NCI-H2171 treated with DMSO at 0.1 percent for 48 hours (cell line): ENCODE results near the gene MRPS35.

Experiments
- DNase-seq: peaks from one replicate; lab custom pipeline; 2025; lab: John Stamatoyannopoulos, UW

Gene MRPS35

DNA sequence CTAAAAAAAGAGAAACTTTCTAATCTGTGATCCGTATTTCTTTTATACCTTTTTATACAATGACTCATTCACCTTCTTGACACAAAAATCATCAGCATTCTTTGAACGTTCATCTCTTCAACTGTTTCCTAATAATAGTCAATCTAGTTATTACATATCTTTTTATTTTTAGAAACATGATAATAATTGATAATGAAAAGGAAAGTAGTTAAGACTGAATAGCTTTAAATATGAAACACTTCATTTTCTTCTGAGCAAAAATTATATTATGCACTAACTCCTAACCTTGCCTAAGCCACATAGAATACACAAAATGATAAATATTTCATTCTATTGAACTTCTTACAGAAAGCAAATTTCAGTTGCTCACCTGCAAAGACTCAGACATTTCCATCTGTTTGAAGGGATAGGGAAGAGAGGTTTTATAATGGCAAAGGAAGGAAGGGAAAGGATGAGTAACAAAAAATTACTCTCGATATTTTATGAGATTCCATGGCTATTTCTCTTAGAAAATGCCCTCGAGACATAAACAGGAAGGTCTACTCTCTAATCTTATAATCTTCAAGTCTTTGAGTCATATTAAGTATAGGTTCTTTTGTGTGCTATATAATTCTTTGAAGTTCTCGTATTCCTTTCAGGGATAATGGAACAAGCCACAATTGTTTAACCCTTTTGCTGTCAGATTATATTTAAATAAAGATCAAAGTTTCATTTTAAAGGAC, 61.9 kb downstream of the MRPS35 start:
- DNase-seq, result no peak

DNA sequence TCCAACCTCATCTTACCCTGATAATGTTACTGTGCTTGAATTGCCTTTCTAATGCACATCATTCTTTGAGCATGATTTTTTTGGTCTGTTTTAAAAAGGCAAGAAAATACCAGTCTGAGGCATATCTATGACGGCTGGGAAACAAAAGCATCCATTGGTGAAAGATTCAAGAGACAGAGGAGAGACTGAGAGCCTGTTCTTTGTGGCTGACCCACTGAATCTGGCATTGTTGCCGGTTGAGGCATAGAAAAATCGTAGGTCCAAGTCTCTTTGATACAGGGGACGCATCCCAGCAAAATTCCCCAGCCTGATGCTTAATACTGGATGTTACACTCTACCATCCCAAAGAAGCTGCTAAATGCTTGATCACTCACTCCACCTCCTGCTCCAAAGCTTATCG, 66.5 kb downstream of the MRPS35 start:
- DNase-seq, result no peak

DNA sequence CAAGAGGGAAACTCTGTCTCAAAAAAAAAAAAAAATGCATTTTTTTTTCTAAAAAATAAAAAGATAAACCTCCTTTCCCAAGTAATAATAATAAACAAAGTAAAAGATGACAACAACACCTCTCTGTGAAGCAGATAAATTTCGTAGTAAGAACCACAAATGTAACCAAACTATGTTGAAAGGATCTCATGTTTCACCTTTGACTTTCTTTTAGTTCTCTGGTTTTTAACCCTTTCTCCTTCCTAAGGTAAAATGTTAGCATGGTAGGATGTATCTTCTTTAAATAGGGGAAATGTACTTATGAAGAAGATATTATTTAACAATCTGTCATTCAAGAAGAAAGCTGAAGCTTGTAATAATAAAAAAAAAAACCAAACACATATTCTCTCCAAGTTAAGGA, 67.6 kb downstream of the MRPS35 start:
- no peak for DNase-seq

DNA sequence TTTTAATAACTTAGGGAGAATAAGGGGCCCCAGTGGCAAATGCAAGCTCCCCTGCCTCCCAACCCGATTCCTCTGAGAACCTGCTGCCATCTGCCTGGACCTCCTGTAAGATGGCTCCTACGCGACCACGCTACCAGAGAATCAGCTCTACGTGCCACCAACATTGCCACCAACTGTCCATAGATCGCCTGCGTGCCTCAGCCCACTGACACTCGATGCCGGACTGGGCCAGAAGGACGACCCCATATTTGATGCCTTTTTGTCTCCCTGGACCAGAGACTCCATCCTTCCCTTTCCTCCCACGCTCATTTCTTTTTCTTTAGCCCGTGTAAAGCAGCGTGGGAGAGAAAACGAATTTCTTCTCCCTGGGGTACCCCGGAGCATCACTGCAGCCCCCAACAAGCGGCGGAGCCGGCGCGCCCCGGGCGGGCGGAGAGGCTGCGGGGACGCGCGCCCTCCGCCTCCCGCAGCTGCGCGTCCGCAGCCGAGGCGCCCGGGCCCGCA, 68.8 kb downstream of the MRPS35 start:
- peak; percentile 100 for DNase-seq

DNA sequence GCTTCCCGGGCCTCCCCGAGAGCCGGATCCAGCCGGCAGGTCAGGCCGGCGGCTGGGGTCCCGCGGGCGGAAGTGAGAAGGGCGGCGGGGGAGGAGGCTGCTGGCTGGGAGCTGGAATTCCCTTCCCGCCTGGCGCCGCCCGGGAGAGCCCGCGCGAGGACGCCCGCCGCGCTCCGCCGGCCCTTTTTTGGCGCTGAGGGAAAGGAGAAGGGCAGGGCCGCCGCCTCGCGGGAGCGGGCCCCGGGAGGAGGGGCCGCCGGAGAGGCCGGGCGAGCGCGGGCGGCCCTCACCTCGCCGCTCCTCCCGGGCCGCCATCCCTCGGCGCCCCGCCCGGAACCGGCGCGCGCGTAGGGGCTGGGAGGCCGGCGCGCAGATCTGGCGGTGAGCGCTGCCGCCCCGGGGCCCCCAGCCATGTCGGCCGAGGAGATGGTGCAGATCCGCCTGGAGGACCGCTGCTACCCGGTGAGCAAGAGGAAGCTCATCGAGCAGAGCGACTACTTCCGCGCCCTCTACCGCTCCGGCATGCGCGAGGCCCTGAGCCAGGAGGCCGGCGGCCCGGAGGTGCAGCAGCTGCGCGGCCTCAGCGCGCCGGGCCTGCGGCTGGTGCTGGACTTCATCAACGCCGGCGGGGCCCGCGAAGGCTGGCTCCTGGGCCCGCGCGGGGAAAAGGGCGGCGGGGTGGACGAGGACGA, 69.4 kb downstream of the MRPS35 start, which contains the start of the genes KLHL42 and MANSC4:
KLHL42 (plus strand) TSS at position 314 of the 692 bp plus-strand sequence; CDS start at position 412, 98 bp downstream.
MANSC4 (minus strand) TSS at position 317 of the 692 bp plus-strand sequence. CDS start 8,960 bp downstream, outside the sequence.
- peak; percentile 99 for DNase-seq

DNA sequence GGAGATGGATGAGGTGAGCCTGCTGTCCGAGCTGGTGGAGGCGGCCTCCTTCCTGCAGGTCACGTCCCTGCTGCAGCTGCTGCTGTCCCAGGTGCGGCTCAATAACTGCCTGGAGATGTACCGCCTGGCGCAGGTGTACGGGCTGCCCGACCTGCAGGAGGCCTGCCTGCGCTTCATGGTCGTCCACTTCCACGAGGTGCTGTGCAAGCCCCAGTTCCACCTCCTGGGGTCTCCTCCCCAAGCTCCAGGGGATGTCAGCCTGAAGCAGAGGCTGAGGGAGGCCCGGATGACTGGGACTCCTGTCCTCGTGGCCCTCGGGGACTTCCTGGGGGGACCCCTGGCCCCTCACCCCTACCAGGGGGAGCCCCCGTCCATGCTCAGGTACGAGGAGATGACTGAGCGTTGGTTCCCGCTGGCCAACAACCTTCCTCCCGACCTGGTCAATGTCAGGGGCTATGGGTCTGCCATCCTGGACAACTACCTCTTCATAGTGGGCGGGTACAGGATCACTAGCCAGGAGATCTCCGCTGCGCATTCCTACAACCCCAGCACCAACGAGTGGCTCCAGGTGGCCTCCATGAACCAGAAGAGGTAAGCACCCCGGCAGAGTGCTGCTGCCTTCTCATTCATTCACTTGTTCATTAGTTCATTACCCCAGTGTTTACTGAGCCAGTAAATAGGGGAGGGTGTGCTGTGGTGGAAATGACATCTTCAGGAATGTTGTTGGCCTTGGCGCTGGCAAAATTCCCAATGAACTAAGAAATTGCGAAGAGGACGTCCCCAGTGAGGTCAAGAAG, 70.2 kb downstream of the MRPS35 start:
- DNase-seq, result peak; percentile 99

DNA sequence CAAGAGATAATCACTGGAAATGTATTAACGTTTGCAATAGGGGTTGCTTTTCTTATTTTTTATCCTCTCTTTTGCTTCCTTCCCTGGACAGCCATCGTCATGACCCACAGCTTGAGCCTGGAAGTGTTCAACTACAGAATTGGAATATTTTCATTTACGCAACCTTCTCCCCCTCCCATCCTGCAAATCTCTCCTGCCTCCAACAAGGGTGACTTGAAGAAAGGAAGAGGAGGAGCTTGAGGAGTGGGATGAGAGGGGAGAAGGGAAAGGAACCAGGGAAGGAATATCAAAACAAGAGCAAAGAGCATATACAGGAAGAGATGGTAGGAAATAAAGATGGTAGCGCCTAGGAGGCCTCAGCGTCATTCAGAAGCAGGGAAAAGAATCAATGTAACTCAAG, 71.0 kb downstream of the MRPS35 start:
- peak; percentile 77 for DNase-seq

DNA sequence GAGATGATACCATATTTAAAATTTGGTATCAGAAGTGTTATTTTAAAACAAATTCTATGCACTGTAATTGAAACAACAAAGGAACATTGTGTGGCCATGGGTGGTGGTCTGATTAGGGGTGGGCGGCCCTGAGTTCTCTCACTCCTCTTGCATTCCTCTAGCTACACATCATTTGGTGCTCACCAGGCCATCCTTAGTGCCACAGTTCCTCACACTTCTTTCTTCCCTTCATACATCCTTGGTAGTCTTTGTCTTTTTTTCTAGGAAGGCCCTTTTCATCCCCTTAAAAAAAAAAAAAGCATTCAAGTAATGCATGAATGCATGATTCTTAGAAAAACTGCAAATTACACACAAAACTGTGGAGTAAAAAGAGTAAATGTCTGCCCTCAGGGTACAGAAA, 71.8 kb downstream of the MRPS35 start:
- no peak for DNase-seq

DNA sequence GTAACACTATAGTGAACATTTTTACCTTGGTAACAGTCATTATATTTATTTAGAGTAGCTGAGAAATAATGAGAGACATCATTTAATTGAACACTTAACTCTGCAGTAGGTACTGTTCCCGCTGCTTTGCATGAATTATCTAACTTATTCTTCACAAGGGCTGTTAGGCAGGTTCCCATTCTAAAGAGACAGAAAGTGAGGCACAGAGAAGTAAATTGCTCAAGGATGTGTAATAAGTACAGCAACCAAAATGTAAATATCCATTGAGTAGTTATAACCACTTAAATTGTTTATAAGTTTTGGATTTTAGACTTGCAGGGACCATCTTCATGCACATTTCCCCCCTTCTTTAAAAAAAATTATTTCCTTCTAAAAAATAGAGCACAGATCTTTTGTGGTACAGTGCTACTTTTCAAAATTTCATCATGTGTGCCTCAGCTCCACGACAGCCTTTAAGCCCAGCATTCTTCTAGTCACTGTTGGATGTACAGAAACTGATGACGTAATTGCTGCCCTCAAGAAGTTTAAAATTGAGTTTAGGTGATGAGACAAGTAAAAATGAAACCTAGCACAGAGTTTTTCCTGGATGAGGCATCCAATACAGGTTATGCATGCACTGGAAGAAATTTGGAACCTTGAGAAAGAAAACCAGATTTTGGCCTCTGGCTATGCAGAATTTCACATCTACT, 75.4 kb downstream of the MRPS35 start:
- no peak for DNase-seq

DNA sequence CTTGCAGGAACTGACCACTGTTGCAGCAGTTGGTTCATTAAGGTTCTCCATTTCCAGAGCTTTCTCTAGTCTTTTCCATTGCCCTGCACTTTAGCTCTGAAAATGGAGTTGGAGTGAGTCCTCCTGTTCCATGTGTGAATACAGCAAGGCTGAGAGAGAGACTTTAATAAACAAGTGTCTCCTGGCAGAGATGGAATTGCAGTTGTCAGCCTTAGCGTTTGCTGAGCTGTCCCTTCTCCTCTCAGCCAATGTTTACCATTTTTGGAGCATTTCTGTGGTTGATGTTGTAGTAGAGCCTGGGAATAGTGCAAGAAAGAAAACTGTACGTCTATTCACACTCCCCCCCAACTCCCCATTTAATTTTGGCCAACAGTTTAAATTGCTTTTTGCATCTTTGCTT, 76.9 kb downstream of the MRPS35 start:
- DNase-seq, result no peak

DNA sequence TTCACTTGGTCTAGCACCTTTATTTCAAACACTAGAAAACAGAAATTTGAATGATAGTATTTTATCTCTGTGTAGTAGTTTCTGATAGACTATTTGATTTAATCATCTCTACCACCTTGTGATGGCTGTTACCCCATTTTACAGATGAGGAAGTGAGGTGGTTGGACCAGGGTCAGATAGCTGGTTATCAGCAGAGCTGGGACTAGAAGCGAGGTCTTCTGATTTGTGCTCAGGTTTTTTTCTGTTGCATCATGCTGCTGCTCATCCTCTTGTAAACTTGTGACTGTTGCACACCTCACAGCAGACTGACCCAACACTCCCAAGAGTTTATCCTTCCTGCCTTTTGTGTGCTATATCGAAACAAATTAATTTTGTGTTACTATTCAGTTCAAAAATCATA, 79.5 kb downstream of the MRPS35 start:
- no peak for DNase-seq

DNA sequence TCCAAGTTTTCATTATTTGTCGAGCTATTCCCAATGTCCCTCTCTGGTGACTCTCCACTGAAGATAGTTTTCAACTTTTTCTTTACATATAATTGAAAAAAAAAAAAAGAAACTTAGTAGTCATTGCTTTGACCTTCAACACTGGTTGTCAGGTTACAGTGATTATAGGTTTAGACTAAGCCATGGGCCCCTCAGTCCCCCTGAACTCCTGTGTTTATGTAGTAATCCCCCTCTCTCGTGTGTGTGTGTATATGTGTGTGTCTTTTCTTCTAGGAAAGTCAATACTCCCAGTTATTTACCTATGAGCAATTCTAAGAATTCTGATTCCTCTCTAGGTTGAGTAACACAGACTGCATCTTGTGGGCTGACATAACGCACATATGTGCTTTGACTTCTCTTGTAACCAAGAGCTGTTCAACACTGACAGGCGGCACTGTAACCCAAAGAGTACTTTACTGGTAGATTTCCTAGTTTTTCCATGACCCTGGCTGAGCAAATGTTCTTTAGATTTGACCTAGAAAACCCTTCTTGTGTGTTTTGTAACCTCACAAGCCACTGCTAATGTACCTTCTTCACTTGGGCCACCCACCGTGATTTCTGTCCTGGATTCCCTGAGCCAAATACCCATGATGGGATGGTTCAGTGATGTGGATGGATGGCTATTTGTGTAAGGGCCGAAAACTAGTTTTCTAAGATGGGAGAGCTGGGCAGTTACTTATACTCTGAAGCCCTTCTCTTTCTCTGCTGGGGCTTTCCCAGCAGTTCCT, 84.4 kb downstream of the MRPS35 start:
- no peak for DNase-seq

DNA sequence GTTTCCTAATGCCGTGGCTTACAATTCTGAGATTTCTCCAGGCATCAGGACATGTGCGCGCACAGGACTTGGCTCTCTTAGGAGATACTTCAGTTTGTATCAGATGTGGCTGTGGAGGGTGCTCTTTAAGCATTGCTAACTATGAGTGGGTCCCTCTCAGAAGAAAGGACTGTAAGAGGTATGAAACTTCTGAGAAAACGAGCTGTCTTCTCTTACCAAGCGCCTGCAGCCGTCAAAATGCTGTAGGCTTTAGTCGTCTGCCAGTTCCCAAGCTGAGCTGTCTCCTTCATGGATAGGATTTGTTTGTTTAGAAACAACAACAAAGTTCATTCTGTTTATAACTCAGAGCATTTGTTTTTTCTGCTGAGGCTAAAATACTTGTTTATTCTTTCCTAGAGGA, 85.5 kb downstream of the MRPS35 start:
- DNase-seq, result no peak

DNA sequence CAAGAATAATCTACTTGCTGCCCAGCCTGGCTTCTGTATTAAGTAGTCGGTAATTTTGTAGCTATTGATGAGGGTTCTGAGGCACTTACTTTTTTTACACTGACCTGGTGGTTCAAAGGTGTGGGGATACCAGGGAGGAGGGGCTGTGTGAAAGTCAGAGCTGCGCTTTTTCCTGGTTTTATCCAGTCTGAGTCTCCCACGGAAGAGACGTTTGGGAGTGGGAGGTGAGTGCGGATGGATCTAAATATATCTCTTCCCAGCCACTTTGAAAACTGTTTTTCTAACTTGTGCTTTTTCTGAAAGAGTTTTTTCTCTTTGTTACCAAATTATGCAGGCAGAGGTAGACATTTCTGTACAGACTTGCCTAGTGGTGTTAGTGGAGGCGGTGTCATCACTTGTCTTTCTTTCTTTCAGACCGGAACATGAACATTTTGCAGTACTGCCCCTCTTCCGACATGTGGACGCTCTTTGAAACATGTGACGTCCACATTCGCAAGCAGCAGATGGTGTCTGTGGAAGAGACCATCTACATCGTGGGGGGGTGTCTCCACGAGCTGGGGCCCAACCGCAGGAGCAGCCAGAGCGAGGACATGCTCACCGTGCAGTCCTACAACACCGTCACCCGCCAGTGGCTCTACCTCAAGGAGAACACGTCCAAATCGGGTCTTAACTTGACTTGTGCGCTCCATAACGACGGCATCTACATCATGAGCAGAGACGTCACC, 86.8 kb downstream of the MRPS35 start:
- no peak for DNase-seq

DNA sequence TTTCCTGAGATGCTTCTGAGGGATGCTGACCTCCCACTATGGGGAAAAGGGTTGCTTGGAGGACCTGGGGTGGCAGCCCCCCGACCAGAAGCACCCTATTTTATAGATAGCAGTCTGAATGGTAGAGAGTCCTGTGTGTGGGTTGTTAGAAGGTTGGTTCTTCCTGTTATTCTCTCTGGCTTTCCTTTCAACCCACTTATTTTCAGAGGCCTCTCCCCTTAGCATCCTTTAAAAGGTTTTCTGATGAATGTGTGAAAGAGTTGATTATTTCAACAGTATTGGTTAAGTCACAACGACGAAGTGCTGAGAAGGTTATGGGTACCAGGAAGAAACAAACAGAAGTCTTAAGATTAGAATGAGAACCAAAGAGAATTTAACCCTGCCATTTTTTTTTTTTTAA, 90.2 kb downstream of the MRPS35 start:
- DNase-seq, result no peak

DNA sequence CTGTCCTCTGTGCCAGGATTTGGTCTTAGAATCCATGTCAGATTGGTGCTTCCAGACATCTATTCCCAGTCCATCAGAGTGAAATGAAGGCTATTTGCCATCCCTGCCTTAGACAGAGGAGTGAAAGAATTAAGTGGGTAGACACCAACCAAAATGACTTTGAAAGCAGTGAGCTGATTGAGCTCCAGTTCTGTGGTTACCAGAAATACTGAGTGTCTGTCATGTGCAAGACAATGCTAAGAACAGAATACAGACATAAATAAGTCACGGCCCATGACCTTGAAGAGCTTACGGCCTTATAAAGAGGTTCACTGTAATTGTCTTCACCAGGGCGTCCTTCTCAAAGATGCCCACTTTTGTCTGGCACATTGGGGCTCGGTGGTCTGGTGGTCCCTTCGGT, 91.0 kb downstream of the MRPS35 start:
- DNase-seq, result no peak

DNA sequence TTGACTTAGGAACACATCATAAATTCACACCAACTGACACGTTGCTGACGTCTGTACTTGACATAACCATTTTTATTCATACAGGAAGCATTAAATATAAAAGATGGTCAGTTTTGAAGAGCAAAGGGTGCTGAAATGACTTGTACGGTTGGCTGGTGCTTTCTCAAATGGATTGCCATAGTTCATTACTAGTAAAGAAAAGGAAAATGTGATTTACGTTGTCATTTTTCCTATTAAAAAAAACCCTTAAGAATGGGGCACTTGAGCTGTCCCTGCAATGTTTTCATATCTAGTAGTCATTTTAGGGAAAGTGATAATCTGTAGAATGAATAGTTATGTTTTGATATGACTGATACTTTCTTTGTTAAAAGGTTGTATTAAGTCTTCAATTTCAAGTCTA, 91.9 kb downstream of the MRPS35 start:
- no peak for DNase-seq

DNA sequence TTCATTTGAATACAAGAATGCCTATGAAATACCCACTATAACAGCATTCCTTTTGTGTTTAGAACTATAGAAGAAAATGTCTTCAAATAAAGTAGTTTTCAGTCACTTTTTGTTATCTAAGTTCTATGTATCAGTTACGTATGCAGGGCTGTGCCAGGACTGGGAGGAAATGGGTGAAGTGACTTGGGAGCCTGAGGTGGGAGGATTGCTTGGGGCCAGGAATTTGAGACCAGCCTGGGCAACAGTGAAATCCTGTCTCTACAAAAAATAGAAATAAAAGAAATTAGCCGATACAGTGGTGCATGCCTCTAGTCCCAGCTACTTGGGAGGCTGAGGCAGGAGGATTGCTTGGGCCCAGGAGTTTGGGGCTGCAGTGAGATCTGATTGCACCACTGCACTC, 92.3 kb downstream of the MRPS35 start:
- DNase-seq, result no peak

DNA sequence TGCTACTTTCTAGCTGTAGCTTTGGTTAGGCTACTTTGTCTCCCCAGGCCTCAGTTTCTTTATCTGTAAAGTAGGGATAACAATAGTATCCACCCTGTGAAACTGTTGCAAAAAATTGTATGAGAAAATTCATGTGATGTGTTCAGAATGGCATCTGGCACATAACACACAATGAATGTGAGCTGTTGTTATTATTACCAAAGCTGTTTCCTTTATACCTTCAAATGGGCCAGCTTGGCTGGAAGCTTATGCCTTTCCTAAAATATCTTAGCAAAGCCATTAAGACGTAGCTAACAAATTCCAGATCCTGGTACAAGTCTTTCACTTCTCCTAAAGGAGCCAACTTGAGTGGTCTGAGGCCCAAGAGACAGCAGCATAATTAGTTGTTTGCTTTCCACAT, 94.6 kb downstream of the MRPS35 start:
- no peak for DNase-seq
